HG03159 (cell line): ENCODE measurements around the gene TANGO2.

Source experiments
- ATAC-seq: cut with Tn5 transposase; IDR thresholded peaks from one replicate; pipeline ENCODE4 v1.9.1; 2021; ENCODE audit warnings: mild to moderate bottlenecking, moderate library complexity; ENCODE audit not compliant: unreplicated experiment

TANGO2 gene

GRCh38 chr22:20113551-20114310 is 92.8 kb downstream of the TANGO2 start:
- ATAC-seq: no peak

- no peak for ATAC-seq
Observed at GRCh38 chr22:20114506-20115475, 93.9 kb downstream of the TANGO2 start.

DNA sequence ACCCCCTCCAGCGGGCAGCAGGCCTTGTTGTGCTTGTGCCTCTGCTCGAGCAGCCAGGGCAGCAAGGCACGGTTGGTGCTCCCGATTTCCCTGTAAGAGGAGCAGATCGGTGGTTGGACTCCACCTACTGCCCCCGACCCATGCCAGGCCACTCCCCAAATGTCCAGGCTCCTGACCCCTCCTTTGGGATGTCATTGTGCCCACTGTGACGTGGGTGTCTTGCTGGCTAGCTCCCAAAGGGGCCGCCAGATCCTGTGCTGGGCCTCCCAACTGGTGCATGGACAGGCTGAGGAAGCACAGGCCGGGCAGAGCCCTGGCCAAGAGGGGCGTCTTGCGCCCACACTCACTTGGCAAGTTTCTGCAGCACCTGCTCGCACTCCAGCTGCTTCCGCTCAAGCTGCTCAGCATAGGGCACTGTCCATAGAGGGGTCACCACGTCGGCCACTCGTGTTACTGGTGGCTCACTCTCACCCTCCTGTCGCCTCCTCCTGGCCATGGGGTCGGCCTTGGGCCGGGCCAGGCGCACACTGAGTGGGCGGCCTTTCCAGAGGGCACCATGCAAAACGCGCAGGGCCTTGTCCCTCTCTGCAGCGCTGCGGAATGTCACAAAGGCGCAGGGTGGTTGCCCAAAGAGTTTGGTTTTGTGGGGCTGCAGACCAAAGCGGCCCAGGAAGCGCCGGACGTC is 94.9 kb downstream of the TANGO2 start, which contains the start of gene RANBP1:
TSS of gene RANBP1 (plus strand) at position 414 of the 685 bp plus-strand sequence. CDS start at position 495, 81 bp downstream.
- ATAC-seq: no peak

DNA sequence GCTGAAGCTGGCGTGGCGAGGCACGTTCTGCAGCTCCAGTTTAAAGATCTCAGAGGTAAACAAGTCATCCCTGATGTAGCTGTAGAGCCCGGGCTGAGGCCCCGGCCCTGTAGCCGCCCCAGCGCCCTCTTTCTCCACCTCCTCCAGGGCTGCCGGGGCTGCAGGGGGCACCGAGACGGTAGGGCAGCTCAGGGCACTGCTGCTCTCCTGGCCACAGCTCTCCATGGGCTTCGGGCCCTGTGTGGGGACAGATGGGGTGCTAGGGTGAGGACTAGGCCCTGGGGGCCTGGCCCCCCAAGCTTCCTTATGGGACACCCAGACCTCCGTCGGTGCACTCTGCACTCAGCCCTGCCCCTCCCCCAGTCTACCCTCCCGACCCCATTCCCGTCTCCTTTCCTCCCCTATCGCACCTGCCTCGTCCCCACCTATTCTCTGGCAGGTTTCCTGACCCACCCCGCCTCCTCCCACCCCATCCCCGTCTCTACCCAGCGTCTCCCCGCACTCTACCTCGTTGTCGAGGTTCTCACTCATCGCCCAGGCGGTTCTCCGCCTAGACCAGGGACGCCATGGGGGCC is 95.6 kb downstream of the TANGO2 start:
- ATAC-seq: no peak
